HEK293 (cell line): ENCODE results near the gene TAX1BP1.

Source experiments
- CTCF ChIA-PET: fragments of 350-600 bp; formaldehyde crosslinking; extraction: SDS; loops from one replicate; lab custom pipeline; 2021; ENCODE audit warnings: antibody characterized with exemption; lab: Yijun Ruan, JAX
- POLR2A ChIA-PET: fragments of 300-600 bp; formaldehyde crosslinking; extraction: SDS; loops from one replicate; lab custom pipeline; 2020; ENCODE audit warnings: antibody characterized with exemption, inconsistent platforms; lab: Yijun Ruan, JAX
- H3K27ac ChIP-seq: fragments of 200-500 bp; sonication (Bioruptor generic); 2 replicates; pipeline ENCODE4 v1.5.1; 2014; ENCODE audit warnings: low read depth, low read length, control low read depth, inconsistent platforms; ENCODE audit errors: extremely low read depth
- H3K36me3 ChIP-seq, 2 experiments: fragments of 200-500 bp in 1 of 2; sonication (Bioruptor generic) in 1 of 2; 1 replicate in 1 of 2; 2 replicates in 1 of 2; pipeline ENCODE4 v1.5.1; 2014 to 2017; ENCODE audit warnings: inconsistent platforms in 2 of 2, low read length in 2 of 2; ENCODE audit not compliant: control insufficient read depth in 2 of 2, insufficient read depth in 1 of 2
- H3K4me1 ChIP-seq: fragments of 200-500 bp; sonication (Bioruptor generic); 2 replicates; pipeline ENCODE4 v1.5.1; 2014; ENCODE audit warnings: mild to moderate bottlenecking, low read length, inconsistent platforms; ENCODE audit not compliant: control insufficient read depth, insufficient read depth
- H3K4me3 ChIP-seq: 2 replicates; pipeline ENCODE4 v1.5.1; 2011; ENCODE audit warnings: low read depth, mild to moderate bottlenecking, control low read depth, low read length, moderate library complexity
- H3K9me3 ChIP-seq: fragments of 200-500 bp; sonication (Bioruptor generic); 2 replicates; pipeline ENCODE4 v1.5.1; 2014; ENCODE audit warnings: low read depth, low read length, inconsistent platforms; ENCODE audit not compliant: control insufficient read depth, insufficient read depth
- ZBTB49 ChIP-seq: fragments of 450-650 bp; formaldehyde crosslinking; IDR thresholded peaks from 2 replicates; pipeline ENCODE4 v1.5.1; 2016; ENCODE audit warnings: missing biosample characterization, missing genetic modification characterization, low read depth
- ZNF112 ChIP-seq: fragments of 450-650 bp; formaldehyde crosslinking; IDR thresholded peaks from 2 replicates; pipeline ENCODE4 v1.5.0; 2017; ENCODE audit warnings: missing biosample characterization, missing genetic modification characterization
- ZNF324 ChIP-seq: fragments of 450-650 bp; formaldehyde crosslinking; IDR thresholded peaks from 2 replicates; pipeline ENCODE4 v1.5.1; 2016; ENCODE audit warnings: missing biosample characterization, missing genetic modification characterization
- ZNF350 ChIP-seq: fragments of 450-650 bp; formaldehyde crosslinking; IDR thresholded peaks from 2 replicates; pipeline ENCODE4 v1.5.0; 2017; ENCODE audit warnings: missing biosample characterization, mild to moderate bottlenecking, missing genetic modification characterization
- ZNF366 ChIP-seq: fragments of 450-650 bp; formaldehyde crosslinking; conservative IDR thresholded peaks from 2 replicates; pipeline ENCODE4 v1.5.1; 2016; ENCODE audit warnings: missing biosample characterization, missing genetic modification characterization
- ZNF580 ChIP-seq: fragments of 450-650 bp; formaldehyde crosslinking; IDR thresholded peaks from 2 replicates; pipeline ENCODE4 v1.5.1; 2016; ENCODE audit warnings: missing biosample characterization, missing genetic modification characterization
- ZNF639 ChIP-seq: fragments of 450-650 bp; formaldehyde crosslinking; IDR thresholded peaks from 2 replicates; pipeline ENCODE4 v1.5.1; 2016; ENCODE audit warnings: missing biosample characterization, missing genetic modification characterization
- ZNF843 ChIP-seq: fragments of 450-650 bp; formaldehyde crosslinking; IDR thresholded peaks from 2 replicates; pipeline ENCODE4 v1.5.1; 2016; ENCODE audit warnings: missing biosample characterization, missing genetic modification characterization
- ZXDB ChIP-seq: fragments of 450-650 bp; formaldehyde crosslinking; IDR thresholded peaks from 2 replicates; pipeline ENCODE4 v1.5.1; 2016; ENCODE audit warnings: missing biosample characterization, missing genetic modification characterization
- TF ChIP-seq, protein P1 (sequence below): fragments of 450-650 bp; formaldehyde crosslinking; IDR thresholded peaks from 2 replicates; pipeline ENCODE4 v1.5.1; 2016; ENCODE audit warnings: missing biosample characterization, missing genetic modification characterization
- TF ChIP-seq, protein P2 (sequence below): fragments of 450-650 bp; formaldehyde crosslinking; IDR thresholded peaks from 2 replicates; pipeline ENCODE4 v1.5.1; 2016; ENCODE audit warnings: missing biosample characterization, missing genetic modification characterization, borderline replicate concordance
- TF ChIP-seq, protein P3 (sequence below): fragments of 450-650 bp; formaldehyde crosslinking; IDR thresholded peaks from 2 replicates; pipeline ENCODE4 v1.5.1; 2017; ENCODE audit warnings: missing biosample characterization, missing genetic modification characterization
- TF ChIP-seq, protein P4 (sequence below): fragments of 450-650 bp; formaldehyde crosslinking; conservative IDR thresholded peaks from 2 replicates; pipeline ENCODE4 v1.5.1; 2016; ENCODE audit warnings: low read depth, missing biosample characterization, missing genetic modification characterization

TAX1BP1 gene

GRCh38 chr7:27751888-27752660 is 12.1 kb downstream of the TAX1BP1 start:
- H3K9me3 ChIP-seq = no peaks in the 10 kb centered on the region
- CTCF ChIA-PET = interaction anchor here (0.7 kb wide), 1 partner anchor 181 kb away, joined by 3 read pairs; no protein-coding TSS in a partner anchor
- TF ChIP-seq, protein P1, sequence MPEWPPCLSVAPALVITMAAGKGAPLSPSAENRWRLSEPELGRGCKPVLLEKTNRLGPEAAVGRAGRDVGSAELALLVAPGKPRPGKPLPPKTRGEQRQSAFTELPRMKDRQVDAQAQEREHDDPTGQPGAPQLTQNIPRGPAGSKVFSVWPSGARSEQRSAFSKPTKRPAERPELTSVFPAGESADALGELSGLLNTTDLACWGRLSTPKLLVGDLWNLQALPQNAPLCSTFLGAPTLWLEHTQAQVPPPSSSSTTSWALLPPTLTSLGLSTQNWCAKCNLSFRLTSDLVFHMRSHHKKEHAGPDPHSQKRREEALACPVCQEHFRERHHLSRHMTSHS (tag by site-specific recombination) = no peak
- no peak for TF ChIP-seq ZXDB
- TF ChIP-seq, protein P2, sequence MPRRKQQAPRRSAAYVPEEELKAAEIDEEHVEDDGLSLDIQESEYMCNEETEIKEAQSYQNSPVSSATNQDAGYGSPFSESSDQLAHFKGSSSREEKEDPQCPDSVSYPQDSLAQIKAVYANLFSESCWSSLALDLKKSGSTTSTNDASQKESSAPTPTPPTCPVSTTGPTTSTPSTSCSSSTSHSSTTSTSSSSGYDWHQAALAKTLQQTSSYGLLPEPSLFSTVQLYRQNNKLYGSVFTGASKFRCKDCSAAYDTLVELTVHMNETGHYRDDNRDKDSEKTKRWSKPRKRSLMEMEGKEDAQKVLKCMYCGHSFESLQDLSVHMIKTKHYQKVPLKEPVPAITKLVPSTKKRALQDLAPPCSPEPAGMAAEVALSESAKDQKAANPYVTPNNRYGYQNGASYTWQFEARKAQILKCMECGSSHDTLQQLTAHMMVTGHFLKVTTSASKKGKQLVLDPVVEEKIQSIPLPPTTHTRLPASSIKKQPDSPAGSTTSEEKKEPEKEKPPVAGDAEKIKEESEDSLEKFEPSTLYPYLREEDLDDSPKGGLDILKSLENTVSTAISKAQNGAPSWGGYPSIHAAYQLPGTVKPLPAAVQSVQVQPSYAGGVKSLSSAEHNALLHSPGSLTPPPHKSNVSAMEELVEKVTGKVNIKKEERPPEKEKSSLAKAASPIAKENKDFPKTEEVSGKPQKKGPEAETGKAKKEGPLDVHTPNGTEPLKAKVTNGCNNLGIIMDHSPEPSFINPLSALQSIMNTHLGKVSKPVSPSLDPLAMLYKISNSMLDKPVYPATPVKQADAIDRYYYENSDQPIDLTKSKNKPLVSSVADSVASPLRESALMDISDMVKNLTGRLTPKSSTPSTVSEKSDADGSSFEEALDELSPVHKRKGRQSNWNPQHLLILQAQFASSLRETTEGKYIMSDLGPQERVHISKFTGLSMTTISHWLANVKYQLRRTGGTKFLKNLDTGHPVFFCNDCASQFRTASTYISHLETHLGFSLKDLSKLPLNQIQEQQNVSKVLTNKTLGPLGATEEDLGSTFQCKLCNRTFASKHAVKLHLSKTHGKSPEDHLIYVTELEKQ (tag by site-specific recombination) = no peak
- no peak for TF ChIP-seq ZNF112
- TF ChIP-seq ZNF366 = no peak
- TF ChIP-seq ZBTB49 (tag by site-specific recombination) = no peak
- no peak for TF ChIP-seq ZNF843
- TF ChIP-seq, protein P3, sequence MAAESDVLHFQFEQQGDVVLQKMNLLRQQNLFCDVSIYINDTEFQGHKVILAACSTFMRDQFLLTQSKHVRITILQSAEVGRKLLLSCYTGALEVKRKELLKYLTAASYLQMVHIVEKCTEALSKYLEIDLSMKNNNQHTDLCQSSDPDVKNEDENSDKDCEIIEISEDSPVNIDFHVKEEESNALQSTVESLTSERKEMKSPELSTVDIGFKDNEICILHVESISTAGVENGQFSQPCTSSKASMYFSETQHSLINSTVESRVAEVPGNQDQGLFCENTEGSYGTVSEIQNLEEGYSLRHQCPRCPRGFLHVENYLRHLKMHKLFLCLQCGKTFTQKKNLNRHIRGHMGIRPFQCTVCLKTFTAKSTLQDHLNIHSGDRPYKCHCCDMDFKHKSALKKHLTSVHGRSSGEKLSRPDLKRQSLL (tag by site-specific recombination) = no peak
- no peak for TF ChIP-seq ZNF350
- no peak for TF ChIP-seq ZNF580 (tag by site-specific recombination)
- TF ChIP-seq, protein P4, sequence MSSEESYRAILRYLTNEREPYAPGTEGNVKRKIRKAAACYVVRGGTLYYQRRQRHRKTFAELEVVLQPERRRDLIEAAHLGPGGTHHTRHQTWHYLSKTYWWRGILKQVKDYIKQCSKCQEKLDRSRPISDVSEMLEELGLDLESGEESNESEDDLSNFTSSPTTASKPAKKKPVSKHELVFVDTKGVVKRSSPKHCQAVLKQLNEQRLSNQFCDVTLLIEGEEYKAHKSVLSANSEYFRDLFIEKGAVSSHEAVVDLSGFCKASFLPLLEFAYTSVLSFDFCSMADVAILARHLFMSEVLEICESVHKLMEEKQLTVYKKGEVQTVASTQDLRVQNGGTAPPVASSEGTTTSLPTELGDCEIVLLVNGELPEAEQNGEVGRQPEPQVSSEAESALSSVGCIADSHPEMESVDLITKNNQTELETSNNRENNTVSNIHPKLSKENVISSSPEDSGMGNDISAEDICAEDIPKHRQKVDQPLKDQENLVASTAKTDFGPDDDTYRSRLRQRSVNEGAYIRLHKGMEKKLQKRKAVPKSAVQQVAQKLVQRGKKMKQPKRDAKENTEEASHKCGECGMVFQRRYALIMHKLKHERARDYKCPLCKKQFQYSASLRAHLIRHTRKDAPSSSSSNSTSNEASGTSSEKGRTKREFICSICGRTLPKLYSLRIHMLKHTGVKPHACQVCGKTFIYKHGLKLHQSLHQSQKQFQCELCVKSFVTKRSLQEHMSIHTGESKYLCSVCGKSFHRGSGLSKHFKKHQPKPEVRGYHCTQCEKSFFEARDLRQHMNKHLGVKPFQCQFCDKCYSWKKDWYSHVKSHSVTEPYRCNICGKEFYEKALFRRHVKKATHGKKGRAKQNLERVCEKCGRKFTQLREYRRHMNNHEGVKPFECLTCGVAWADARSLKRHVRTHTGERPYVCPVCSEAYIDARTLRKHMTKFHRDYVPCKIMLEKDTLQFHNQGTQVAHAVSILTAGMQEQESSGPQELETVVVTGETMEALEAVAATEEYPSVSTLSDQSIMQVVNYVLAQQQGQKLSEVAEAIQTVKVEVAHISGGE (tag by site-specific recombination) = no peak
- no peak for TF ChIP-seq ZNF639 (tag by site-specific recombination)
- no peak for TF ChIP-seq ZNF324 (tag by site-specific recombination)
- TF ChIP-seq, all 188 proteins: peak for 0
- peaks cover 39 to 50% of the 10 kb centered on the region in 2 experiments for H3K36me3 ChIP-seq
- H3K4me3 ChIP-seq = no peak overlapping the region
- H3K4me1 ChIP-seq = no peaks in the 10 kb centered on the region
- POLR2A ChIA-PET = no interaction called here
- H3K27ac ChIP-seq = no peak overlapping the region
